MCF 10A (cell line): ENCODE measurements around the gene CENPL. TPM values are rescaled to one million over a fixed set of nuclear protein-coding genes. Genes with fewer than 3 reads are reported as not detected.
"Not testable (repeated sequence)": the region's sequence is repeated elsewhere in the genome, so short reads cannot be mapped to it uniquely, and the experiment has no call there.

Experiments
- BruUV-seq: library from RNA; stranded (reverse); fragments of 400-500 nt; replicated peaks from 2 replicates; lab custom pipeline; 2021; lab: Mats Ljungman, UMichigan
- CTCF ChIA-PET: fragments of 300-600 bp; sonication (Branson Sonifier 250); formaldehyde crosslinking; extraction: SDS; loops from one replicate; lab custom pipeline; 2021; ENCODE audit warnings: antibody characterized with exemption, inconsistent platforms; lab: Yijun Ruan, JAX
- POLR2A ChIA-PET: fragments of 300-600, 350-650 bp; sonication (Branson Sonifier 250); formaldehyde crosslinking; extraction: SDS; loops from one replicate; lab custom pipeline; 2020; ENCODE audit warnings: antibody characterized with exemption, inconsistent platforms; lab: Yijun Ruan, JAX
- DNase-seq: peaks from one replicate; pipeline ENCODE4 v3.0.0-alpha.2; 2018; ENCODE audit not compliant: unreplicated experiment
- H3K27ac Mint-ChIP-seq: one replicate; pipeline ENCODE4 v1.8.0; 2022; ENCODE audit warnings: mild to moderate bottlenecking, low read depth, mixed read lengths; ENCODE audit not compliant: unreplicated experiment
- H3K27me3 Mint-ChIP-seq: one replicate; pipeline ENCODE4 v1.8.0; 2022; ENCODE audit warnings: mixed read lengths; ENCODE audit not compliant: insufficient read depth, unreplicated experiment
- H3K36me3 Mint-ChIP-seq: one replicate; pipeline ENCODE4 v1.8.0; 2022; ENCODE audit warnings: mild to moderate bottlenecking, moderate library complexity, mixed read lengths; ENCODE audit not compliant: insufficient read depth, unreplicated experiment
- H3K4me1 Mint-ChIP-seq: one replicate; pipeline ENCODE4 v1.8.0; 2022; ENCODE audit warnings: mixed read lengths; ENCODE audit not compliant: insufficient read depth, unreplicated experiment
- H3K4me3 Mint-ChIP-seq: one replicate; pipeline ENCODE4 v1.8.0; 2022; ENCODE audit warnings: mild to moderate bottlenecking, moderate library complexity, mixed read lengths; ENCODE audit not compliant: unreplicated experiment
- H3K9me3 Mint-ChIP-seq: one replicate; pipeline ENCODE4 v1.8.0; 2022; ENCODE audit warnings: mixed read lengths; ENCODE audit not compliant: unreplicated experiment
- intact Hi-C: fragments of 100-400 bp; cut with micrococcal nuclease; formaldehyde crosslinking; loops from 2 replicates; pipeline ENCODE4 v1.14.1; 2022
- total RNA-seq: library from RNA; stranded (reverse); gene quantifications from 2 replicates; pipeline ENCODE4 v1.2.3, GENCODE V29; 2022
- TF ChIP-seq, protein P1 (sequence below): fragments of 200-600 bp; IDR thresholded peaks from one replicate; pipeline ENCODE4 v1.8.0; 2022; ENCODE audit warnings: antibody characterized with exemption, mild to moderate bottlenecking; ENCODE audit not compliant: unreplicated experiment

The CENPL gene
- total RNA-seq, 1 experiment from 2014 or later: 24.5 TPM

DNA sequence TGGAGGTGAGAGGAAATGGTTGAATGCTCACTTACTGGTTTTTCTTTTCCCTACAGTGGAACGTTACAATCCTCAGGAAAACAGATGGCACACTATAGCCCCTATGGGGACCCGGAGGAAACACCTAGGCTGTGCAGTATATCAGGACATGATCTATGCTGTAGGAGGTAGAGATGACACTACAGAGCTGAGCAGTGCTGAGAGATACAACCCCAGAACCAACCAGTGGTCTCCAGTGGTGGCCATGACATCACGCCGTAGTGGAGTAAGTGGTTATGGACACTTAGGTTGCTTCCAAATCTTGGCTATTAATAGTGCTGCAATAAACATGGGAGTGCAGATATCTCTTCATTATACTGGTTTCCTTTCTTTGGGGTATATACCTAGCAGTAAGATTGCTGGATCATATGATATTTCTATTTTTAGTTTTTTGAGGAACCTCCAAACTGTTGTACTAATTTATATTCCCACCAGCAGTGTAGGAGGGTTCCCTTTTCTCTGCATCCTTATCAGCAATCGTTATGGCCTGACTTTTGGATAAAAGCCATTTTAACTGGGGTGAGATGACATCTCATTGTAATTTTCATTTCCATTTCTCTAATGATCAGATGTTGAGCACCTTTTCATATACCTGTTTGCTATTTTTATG is 49.0 kb downstream of the CENPL start:
- CTCF ChIA-PET: interaction anchor here (0.8 kb wide), 1 partner anchor 42 kb away, joined by 5 read pairs; no protein-coding TSS in a partner anchor
- H3K4me1 Mint-ChIP-seq: no peaks in the 10 kb centered on the region
- H3K27ac Mint-ChIP-seq: no peak overlapping the region
- no peak for DNase-seq
- BruUV-seq: no TSS peak
- H3K36me3 Mint-ChIP-seq: peaks cover 73% of the 10 kb centered on the region
- TF ChIP-seq, protein P1, sequence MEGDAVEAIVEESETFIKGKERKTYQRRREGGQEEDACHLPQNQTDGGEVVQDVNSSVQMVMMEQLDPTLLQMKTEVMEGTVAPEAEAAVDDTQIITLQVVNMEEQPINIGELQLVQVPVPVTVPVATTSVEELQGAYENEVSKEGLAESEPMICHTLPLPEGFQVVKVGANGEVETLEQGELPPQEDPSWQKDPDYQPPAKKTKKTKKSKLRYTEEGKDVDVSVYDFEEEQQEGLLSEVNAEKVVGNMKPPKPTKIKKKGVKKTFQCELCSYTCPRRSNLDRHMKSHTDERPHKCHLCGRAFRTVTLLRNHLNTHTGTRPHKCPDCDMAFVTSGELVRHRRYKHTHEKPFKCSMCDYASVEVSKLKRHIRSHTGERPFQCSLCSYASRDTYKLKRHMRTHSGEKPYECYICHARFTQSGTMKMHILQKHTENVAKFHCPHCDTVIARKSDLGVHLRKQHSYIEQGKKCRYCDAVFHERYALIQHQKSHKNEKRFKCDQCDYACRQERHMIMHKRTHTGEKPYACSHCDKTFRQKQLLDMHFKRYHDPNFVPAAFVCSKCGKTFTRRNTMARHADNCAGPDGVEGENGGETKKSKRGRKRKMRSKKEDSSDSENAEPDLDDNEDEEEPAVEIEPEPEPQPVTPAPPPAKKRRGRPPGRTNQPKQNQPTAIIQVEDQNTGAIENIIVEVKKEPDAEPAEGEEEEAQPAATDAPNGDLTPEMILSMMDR: no peak
- POLR2A ChIA-PET: no interaction called here
- H3K9me3 Mint-ChIP-seq: peaks cover 13% of the 10 kb centered on the region
- intact Hi-C loops: no loop called here
- no peak overlapping the region for H3K4me3 Mint-ChIP-seq
- H3K27me3 Mint-ChIP-seq: no peaks in the 10 kb centered on the region

GRCh38 chr1:173771560-173771959 is 53.1 kb downstream of the CENPL start:
- BruUV-seq: no TSS peak
- Mint-ChIP-seq H3K4me3 (no peak overlapping the region), H3K27me3 (no peaks in the 10 kb centered on the region), H3K27ac (no peak overlapping the region), H3K9me3 (peaks cover 6% of the 10 kb centered on the region), H3K4me1 (no peaks in the 10 kb centered on the region), H3K36me3 (peaks cover 52% of the 10 kb centered on the region)
- intact Hi-C loops: no loop called here
- TF ChIP-seq, protein P1: no peak
- no peak for DNase-seq
- POLR2A ChIA-PET: interaction anchor here (0.9 to 1.2 kb wide), 3 partner anchors 11 to 343 kb away, joined by 3 to 4 read pairs (median 3); no protein-coding TSS in a partner anchor
- CTCF ChIA-PET: interaction anchor here (0.5 to 1.2 kb wide), 5 partner anchors 157 to 570 kb away, joined by 3 to 4 read pairs (median 3); no protein-coding TSS in a partner anchor

DNA sequence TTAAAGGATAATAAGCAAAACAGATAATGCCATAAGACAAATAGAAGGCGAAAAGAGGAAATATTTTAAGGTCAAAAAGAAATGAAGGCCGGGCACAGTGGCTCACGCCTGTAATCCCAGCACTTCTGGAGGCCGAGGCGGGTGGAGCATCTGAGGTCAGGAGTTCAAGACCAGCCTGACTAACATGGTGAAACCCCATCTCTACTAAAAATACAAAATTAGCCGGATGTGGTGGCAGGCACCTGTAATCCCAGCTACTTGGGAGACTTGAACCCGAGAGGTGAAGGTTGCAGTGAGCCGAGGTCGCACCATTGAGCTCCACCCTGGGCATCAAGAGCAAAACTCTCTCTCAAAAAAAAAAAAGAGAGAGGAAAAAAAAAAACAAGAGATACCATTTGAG is 54.4 kb downstream of the CENPL start:
- H3K4me3 Mint-ChIP-seq, H3K9me3 Mint-ChIP-seq, DNase-seq, POLR2A ChIA-PET, BruUV-seq, H3K4me1 Mint-ChIP-seq, H3K27me3 Mint-ChIP-seq, H3K27ac Mint-ChIP-seq, intact Hi-C loops: not testable (repeated sequence)
- CTCF ChIA-PET: interaction anchor here (0.9 kb wide), 1 partner anchor 10 kb away, joined by 3 read pairs; no protein-coding TSS in a partner anchor
- H3K36me3 Mint-ChIP-seq: peaks cover 51% of the 10 kb centered on the region

- Mint-ChIP-seq H3K4me3 (no peak overlapping the region), H3K36me3 (peaks cover 42% of the 10 kb centered on the region)
- no TSS peak for BruUV-seq
Observed at GRCh38 chr1:173768827-173769226, 55.9 kb downstream of the CENPL start.

More at GRCh38 chr1:173768827-173769226, 55.9 kb downstream of the CENPL start:
- ChIA-PET CTCF (interaction anchor here (0.7 kb wide), 1 partner anchor 22 kb away, joined by 3 read pairs; no protein-coding TSS in a partner anchor), POLR2A (interaction anchor here (0.7 kb wide), 1 partner anchor 47 kb away, joined by 3 read pairs; no protein-coding TSS in a partner anchor)
- TF ChIP-seq, protein P1: no peak
- Mint-ChIP-seq H3K27me3 (no peaks in the 10 kb centered on the region), H3K27ac (no peak overlapping the region), H3K9me3 (no peaks in the 10 kb centered on the region), H3K4me1 (no peaks in the 10 kb centered on the region)
- intact Hi-C loops: no loop called here
- no peak for DNase-seq
